Left cardiac atrium (tissue), 4 donors: ENCODE measurements around the gene MYB. TPM values are rescaled to one million over a fixed set of nuclear protein-coding genes. Genes with fewer than 3 reads are reported as not detected.

Experiments
- ATAC-seq, 2 donors: fragments of 200-7000 bp; cut with Tn5 transposase; one replicate each; pipeline ENCODE4 v1.9.1; 2020; ENCODE audit warnings: mild to moderate bottlenecking in 2 of 2, moderate library complexity in 2 of 2
- DNase-seq: peaks from one replicate; pipeline ENCODE4 v3.0.0-alpha.2; 2020
- intact Hi-C, 2 donors: fragments of 100-400 bp; cut with DNase I; formaldehyde crosslinking; loops; one replicate each; pipeline versions ENCODE4 v1.14.1 to v1.15.1; 2022 to 2023
- total RNA-seq, 2 donors: library from RNA; stranded (reverse); fragmentation: NEBNext Ultra II Directional; extraction: Animal tissue kit (Norgen Biotek cat#: 25700); gene quantifications; one replicate each; pipeline ENCODE4 v1.2.1, GENCODE V29; 2021
- donor health status: DM: no; HTN: yes; CAD: no.
- donor health status: DM: no; HTN: yes; CAD: no; lungs with severe emphysema.
- donor health status: DM: yes; HTN: yes; CAD: no.
- donor health status: Dilated cardiomyopathy.

The MYB gene
- total RNA-seq, 2 donors from 2014 or later: 0.24 TPM; not detected in 1

GRCh38 chr6:135182071-135183001 lies 1.2 kb downstream of the MYB start:
- intact Hi-C loops: no loop called here
- ATAC-seq (peak; percentile 16 to 38), DNase-seq (peak; percentile 28)

- intact Hi-C loops: no loop called here
- DNase-seq: no peak
- ATAC-seq: peak; percentile 13 to 51
Measured at GRCh38 chr6:135183002-135183531, 2.0 kb downstream of the MYB start.

GRCh38 chr6:135183532-135184440 lies 2.7 kb downstream of the MYB start:
- DNase-seq (peak; percentile 24), ATAC-seq (peak in 1 of 2 donors; percentile 34)
- intact Hi-C loops: no loop called here

- no peak for ATAC-seq
- no peak for DNase-seq
- intact Hi-C loops: no loop called here
Measured at GRCh38 chr6:135185483-135185882, 4.4 kb downstream of the MYB start.

- DNase-seq (no peak), ATAC-seq (no peak)
- intact Hi-C loops: no loop called here
Measured at GRCh38 chr6:135186255-135186654, 5.1 kb downstream of the MYB start.

GRCh38 chr6:135187372-135187771 lies 6.3 kb downstream of the MYB start:
- no peak for ATAC-seq
- DNase-seq: no peak
- intact Hi-C loops: no loop called here

GRCh38 chr6:135188718-135189117 lies 7.6 kb downstream of the MYB start:
- no peak for DNase-seq
- no peak for ATAC-seq
- intact Hi-C loops: no loop called here

GRCh38 chr6:135189344-135189743 lies 8.2 kb downstream of the MYB start:
- no peak for ATAC-seq
- DNase-seq: no peak
- intact Hi-C loops: no loop called here

GRCh38 chr6:135191508-135192255 lies 10.6 kb downstream of the MYB start:
- intact Hi-C loops: no loop called here
- no peak for DNase-seq
- ATAC-seq: no peak

GRCh38 chr6:135192256-135193174 lies 11.4 kb downstream of the MYB start:
- ATAC-seq (no peak), DNase-seq (no peak)
- intact Hi-C loops: no loop called here

- DNase-seq (no peak), ATAC-seq (no peak)
- intact Hi-C loops: no loop called here
Measured at GRCh38 chr6:135193221-135193620, 12.1 kb downstream of the MYB start.

GRCh38 chr6:135195041-135195440 lies 13.9 kb downstream of the MYB start:
- no peak for DNase-seq

GRCh38 chr6:135195522-135195921 lies 14.4 kb downstream of the MYB start:
- DNase-seq (no peak), ATAC-seq (no peak)
- intact Hi-C loops: no loop called here

More at GRCh38 chr6:135195041-135195440, 13.9 kb downstream of the MYB start:
- intact Hi-C loops: no loop called here
- no peak for ATAC-seq

- ATAC-seq (no peak), DNase-seq (no peak)
- intact Hi-C loops: no loop called here
Measured at GRCh38 chr6:135196739-135197510, 15.8 kb downstream of the MYB start.

- DNase-seq (no peak), ATAC-seq (no peak)
- intact Hi-C loops: no loop called here
Measured at GRCh38 chr6:135202836-135203235, 21.7 kb downstream of the MYB start.

GRCh38 chr6:135204951-135205350 lies 23.8 kb downstream of the MYB start:
- DNase-seq (no peak), ATAC-seq (no peak)
- intact Hi-C loops: no loop called here

GRCh38 chr6:135209803-135210202 lies 28.7 kb downstream of the MYB start:
- ATAC-seq (no peak), DNase-seq (no peak)
- intact Hi-C loops: no loop called here
